Osteoblast (primary cell): Measurements from ENCODE around the gene HTD2. TPM values are rescaled to one million over a fixed set of nuclear protein-coding genes. Genes with fewer than 3 reads are reported as not detected.
A peak's percentile ranks its signal among the peaks of the same experiment; 100 is the strongest.
"Not testable (repeated sequence)": the region's sequence is repeated elsewhere in the genome, so short reads cannot be mapped to it uniquely, and the experiment has no call there.

Source experiments
- DNase-seq: peaks from one replicate; pipeline ENCODE4 v3.0.0; 2011; ENCODE audit warnings: low spot score, mixed read lengths; ENCODE audit not compliant: insufficient read length; ENCODE audit errors: missing footprints
- H2AFZ ChIP-seq: 2 replicates; pipeline ENCODE4 v1.6.0; 2011; ENCODE audit warnings: mild to moderate bottlenecking, low read length
- H3K27ac ChIP-seq: 2 replicates; pipeline ENCODE4 v1.5.1; 2011; ENCODE audit warnings: mild to moderate bottlenecking, low read depth, low read length, moderate library complexity
- H3K27me3 ChIP-seq: 2 replicates; pipeline ENCODE4 v1.6.0; 2012; ENCODE audit warnings: mild to moderate bottlenecking, control low read depth, inconsistent platforms, low read length, moderate library complexity; ENCODE audit not compliant: insufficient read depth
- H3K36me3 ChIP-seq: 2 replicates; pipeline ENCODE4 v1.5.1; 2011; ENCODE audit warnings: mild to moderate bottlenecking, low read length, control low read depth, moderate library complexity; ENCODE audit not compliant: insufficient read depth
- H3K4me1 ChIP-seq: 2 replicates; pipeline ENCODE4 v1.5.1; 2011; ENCODE audit warnings: mild to moderate bottlenecking, low read length, control low read depth, moderate library complexity; ENCODE audit not compliant: insufficient read depth
- H3K4me2 ChIP-seq: 2 replicates; pipeline ENCODE4 v1.6.0; 2011; ENCODE audit warnings: mild to moderate bottlenecking, low read length; ENCODE audit not compliant: insufficient read depth
- H3K4me3 ChIP-seq: fragments of 200-600 bp; sonication (generic); 3 replicates; pipeline ENCODE4 v1.5.1; 2012; ENCODE audit warnings: mild to moderate bottlenecking, low read length, inconsistent platforms; ENCODE audit not compliant: insufficient read depth
- H3K79me2 ChIP-seq: 2 replicates; pipeline ENCODE4 v1.6.0; 2012; ENCODE audit warnings: mild to moderate bottlenecking, low read length, control low read depth, inconsistent platforms; ENCODE audit not compliant: insufficient read depth
- H3K9me3 ChIP-seq: 2 replicates; pipeline ENCODE4 v1.5.1; 2011; ENCODE audit warnings: low read depth, low read length, control low read depth
- H4K20me1 ChIP-seq: 2 replicates; pipeline ENCODE4 v1.6.0; 2012; ENCODE audit warnings: mild to moderate bottlenecking, low read length, control low read depth; ENCODE audit not compliant: insufficient read depth
- total RNA-seq: library from RNA; depleted of rRNA; stranded (reverse); fragments of >200 nt; gene quantifications from 2 replicates; pipeline ENCODE4 v1.2.3, GENCODE V29; 2012
- TF ChIP-seq, protein P1 (sequence below): IDR thresholded peaks from 2 replicates; pipeline ENCODE4 v1.5.1; 2011; ENCODE audit warnings: mild to moderate bottlenecking, low read depth, low read length, moderate library complexity; ENCODE audit errors: extremely low read depth

The HTD2 gene
- total RNA-seq, 1 donor, result 6.2 TPM

DNA sequence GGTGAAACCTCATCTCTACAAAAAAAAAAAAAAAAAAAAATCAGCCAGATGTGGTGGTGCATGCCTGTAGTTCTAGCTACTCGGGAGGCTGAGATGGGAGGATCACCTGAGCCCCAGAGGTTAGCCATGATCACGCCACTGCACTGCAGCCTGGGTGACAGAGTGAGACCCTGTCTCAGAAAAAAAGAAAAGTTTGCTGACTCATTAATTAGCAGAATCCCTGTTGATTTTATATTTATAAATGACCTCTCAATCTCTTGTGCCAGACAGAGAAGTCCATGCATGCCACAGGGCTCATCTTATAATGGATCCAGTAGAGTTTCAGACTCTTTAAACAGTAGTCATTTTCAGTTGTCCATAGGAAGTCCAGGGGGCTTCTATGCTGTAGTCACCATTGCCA, 35.8 kb upstream of the HTD2 start:
- Histone ChIP-seq H3K27ac (no peak overlapping the region), H3K79me2 (no peaks in the 10 kb centered on the region), H3K4me3 (no peak overlapping the region), H3K36me3 (no peaks in the 10 kb centered on the region), H3K9me3 (no peaks in the 10 kb centered on the region), H3K27me3 (no peaks in the 10 kb centered on the region), H4K20me1 (no peaks in the 10 kb centered on the region), H3K4me1 (peaks cover 13% of the 10 kb centered on the region), H3K4me2 (no peak overlapping the region), H2AFZ (no peak overlapping the region)
- DNase-seq, result no peak
- TF ChIP-seq, protein P1, sequence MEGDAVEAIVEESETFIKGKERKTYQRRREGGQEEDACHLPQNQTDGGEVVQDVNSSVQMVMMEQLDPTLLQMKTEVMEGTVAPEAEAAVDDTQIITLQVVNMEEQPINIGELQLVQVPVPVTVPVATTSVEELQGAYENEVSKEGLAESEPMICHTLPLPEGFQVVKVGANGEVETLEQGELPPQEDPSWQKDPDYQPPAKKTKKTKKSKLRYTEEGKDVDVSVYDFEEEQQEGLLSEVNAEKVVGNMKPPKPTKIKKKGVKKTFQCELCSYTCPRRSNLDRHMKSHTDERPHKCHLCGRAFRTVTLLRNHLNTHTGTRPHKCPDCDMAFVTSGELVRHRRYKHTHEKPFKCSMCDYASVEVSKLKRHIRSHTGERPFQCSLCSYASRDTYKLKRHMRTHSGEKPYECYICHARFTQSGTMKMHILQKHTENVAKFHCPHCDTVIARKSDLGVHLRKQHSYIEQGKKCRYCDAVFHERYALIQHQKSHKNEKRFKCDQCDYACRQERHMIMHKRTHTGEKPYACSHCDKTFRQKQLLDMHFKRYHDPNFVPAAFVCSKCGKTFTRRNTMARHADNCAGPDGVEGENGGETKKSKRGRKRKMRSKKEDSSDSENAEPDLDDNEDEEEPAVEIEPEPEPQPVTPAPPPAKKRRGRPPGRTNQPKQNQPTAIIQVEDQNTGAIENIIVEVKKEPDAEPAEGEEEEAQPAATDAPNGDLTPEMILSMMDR, result no peak

DNA sequence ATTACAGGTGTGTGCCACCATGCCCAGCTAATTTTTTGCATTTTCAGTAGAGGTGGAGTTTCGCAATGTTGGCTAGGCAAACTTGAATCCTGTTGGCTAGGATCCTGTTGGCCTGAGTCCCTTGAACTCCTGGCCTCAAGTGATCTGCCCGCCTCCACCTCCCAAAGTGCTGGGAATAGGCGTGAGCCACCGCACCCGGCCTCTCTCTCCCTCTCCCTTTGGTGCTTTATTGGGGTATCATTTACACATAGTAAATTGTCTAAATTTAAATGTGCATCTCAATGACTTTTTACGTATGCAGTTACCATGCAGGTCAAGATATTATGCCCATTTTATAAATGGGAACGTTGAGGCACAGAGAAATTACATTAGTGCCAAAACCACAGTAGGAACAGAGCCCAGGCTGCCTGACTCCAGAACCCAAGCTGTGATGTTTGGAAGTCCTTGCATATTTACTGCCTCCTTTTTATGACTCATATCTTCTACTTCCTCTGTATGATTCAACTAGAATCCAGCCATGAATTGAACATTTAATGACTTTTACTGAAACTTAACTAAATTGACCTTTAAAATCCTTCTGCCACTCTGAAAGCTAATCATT, 34.3 kb upstream of the HTD2 start:
- no peaks in the 10 kb centered on the region for H4K20me1 ChIP-seq
- H3K79me2 ChIP-seq, result no peaks in the 10 kb centered on the region
- peak overlapping the region; percentile 84 for H3K27ac ChIP-seq
- peak overlapping the region; percentile 48 for H3K4me3 ChIP-seq
- H3K9me3 ChIP-seq, result no peaks in the 10 kb centered on the region
- H2AFZ ChIP-seq, result peak overlapping the region; percentile 75
- no peaks in the 10 kb centered on the region for H3K36me3 ChIP-seq
- TF ChIP-seq, protein P1, result no peak
- H3K27me3 ChIP-seq, result no peaks in the 10 kb centered on the region
- H3K4me1 ChIP-seq, result peaks cover 13% of the 10 kb centered on the region
- H3K4me2 ChIP-seq, result peak overlapping the region; percentile 80
- peak; percentile 92 for DNase-seq

DNA sequence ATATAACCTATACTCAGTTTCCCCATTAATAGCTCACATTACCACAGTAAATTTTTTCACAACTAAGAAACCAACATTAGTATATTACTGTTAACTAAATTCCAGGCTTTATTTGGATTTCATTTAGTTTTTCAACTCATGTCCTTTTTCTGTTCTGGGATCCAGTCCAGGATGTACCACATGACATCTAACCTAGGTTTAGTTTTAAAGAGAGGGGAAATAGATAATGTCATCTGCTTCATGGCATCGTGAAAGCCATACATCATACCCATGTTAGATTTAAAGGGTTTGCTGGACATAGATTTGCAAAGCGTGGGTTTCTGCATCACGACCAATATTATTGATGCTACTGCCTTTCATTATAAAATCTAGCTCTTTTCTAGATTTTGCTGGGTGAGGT, 33.4 kb upstream of the HTD2 start:
- DNase-seq, result no peak
- Histone ChIP-seq H3K4me2 (peak overlapping the region; percentile 80), H3K27ac (peak overlapping the region; percentile 84)

DNA sequence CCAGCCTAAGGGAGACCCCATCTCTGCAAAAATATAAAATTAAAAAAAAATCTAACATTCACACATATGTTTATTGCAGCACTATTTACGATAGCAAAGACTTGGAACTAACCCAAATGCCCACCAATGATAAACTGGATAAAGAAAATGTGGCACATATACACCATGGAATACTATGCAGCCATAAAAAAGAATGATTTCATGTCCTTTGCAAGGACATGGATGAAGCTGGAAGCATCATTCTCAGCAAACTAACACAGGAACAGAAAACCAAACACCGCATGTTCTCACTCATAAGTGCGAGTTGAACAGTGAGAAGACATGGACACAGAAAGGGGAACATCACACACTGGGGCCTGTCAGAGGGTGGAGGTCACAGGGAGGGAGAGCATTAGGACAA, 33.0 kb upstream of the HTD2 start:
- not testable (repeated sequence) for H3K79me2 ChIP-seq, H2AFZ ChIP-seq, H3K27me3 ChIP-seq, H3K4me2 ChIP-seq, H3K36me3 ChIP-seq, H3K4me3 ChIP-seq, H4K20me1 ChIP-seq, H3K9me3 ChIP-seq, H3K27ac ChIP-seq, DNase-seq
- peaks cover 13% of the 10 kb centered on the region for H3K4me1 ChIP-seq

More for the DNA sequence above, 33.4 kb upstream of the HTD2 start:
- H4K20me1 ChIP-seq, result no peaks in the 10 kb centered on the region
- H3K79me2 ChIP-seq, result no peaks in the 10 kb centered on the region
- peaks cover 13% of the 10 kb centered on the region for H3K4me1 ChIP-seq
- no peaks in the 10 kb centered on the region for H3K27me3 ChIP-seq
- TF ChIP-seq, protein P1, result no peak
- H3K9me3 ChIP-seq, result no peaks in the 10 kb centered on the region
- H2AFZ ChIP-seq, result no peak overlapping the region
- H3K36me3 ChIP-seq, result no peaks in the 10 kb centered on the region
- no peak overlapping the region for H3K4me3 ChIP-seq
